Smooth muscle cell (in vitro differentiated cells): Measurements from ENCODE around the gene GNB1L. TPM values are rescaled to one million over a fixed set of nuclear protein-coding genes. Genes with fewer than 3 reads are reported as not detected.

Experiments
- DNase-seq: peaks from one replicate; lab custom pipeline; 2025; ENCODE audit not compliant: unreplicated experiment; lab: John Stamatoyannopoulos, UW
- H2AFZ ChIP-seq: fragments of 200-600 bp; sonication (generic); 2 replicates; pipeline ENCODE4 v1.6.0; 2016; ENCODE audit warnings: antibody characterized with exemption, low read depth, mild to moderate bottlenecking
- H3F3A ChIP-seq: fragments of 200-600 bp; sonication (generic); 2 replicates; pipeline ENCODE4 v1.6.0; 2017; ENCODE audit warnings: antibody characterized with exemption, low read depth
- H3K27ac ChIP-seq: fragments of 200-600 bp; sonication (generic); 2 replicates; pipeline ENCODE4 v1.5.1; 2016; ENCODE audit warnings: low read depth, mild to moderate bottlenecking
- H3K27me3 ChIP-seq: fragments of 200-600 bp; sonication (generic); 2 replicates; pipeline ENCODE4 v1.6.1; 2016; ENCODE audit warnings: low read depth, mild to moderate bottlenecking
- H3K36me3 ChIP-seq: fragments of 200-600 bp; sonication (generic); 2 replicates; pipeline ENCODE4 v1.5.1; 2016; ENCODE audit warnings: low read depth
- H3K4me1 ChIP-seq: fragments of 200-600 bp; sonication (generic); 2 replicates; pipeline ENCODE4 v1.5.1; 2016; ENCODE audit warnings: low read depth
- H3K4me2 ChIP-seq: fragments of 200-600 bp; sonication (generic); 2 replicates; pipeline ENCODE4 v1.6.0; 2016; ENCODE audit warnings: mild to moderate bottlenecking
- H3K4me3 ChIP-seq: fragments of 200-600 bp; sonication (generic); 2 replicates; pipeline ENCODE4 v1.5.1; 2016; ENCODE audit warnings: mild to moderate bottlenecking
- H3K79me2 ChIP-seq: fragments of 200-600 bp; sonication (generic); 2 replicates; pipeline ENCODE4 v1.6.0; 2016; ENCODE audit warnings: low read depth, mild to moderate bottlenecking
- H3K9ac ChIP-seq: fragments of 200-600 bp; sonication (generic); 2 replicates; pipeline ENCODE4 v1.6.0; 2016; ENCODE audit warnings: low read depth
- H3K9me3 ChIP-seq: fragments of 200-600 bp; sonication (generic); replicated peaks from 2 replicates; pipeline ENCODE4 v1.5.1; 2016; ENCODE audit warnings: low read depth
- H4K20me1 ChIP-seq: fragments of 200-600 bp; sonication (generic); 2 replicates; pipeline ENCODE4 v1.6.0; 2016; ENCODE audit warnings: low read depth
- WGBS: methylation state at CpG from one replicate; pipeline ENCODE4 v1.1.7; 2016; ENCODE audit warnings: low lambda C conversion rate; 5-methylcytosine and 5-hydroxymethylcytosine counted together
- polyA plus RNA-seq: library from polyadenylated mRNA; unstranded; fragments of >200 nt; fragmentation: Nextera tagmentation; extraction: Ambion mirVana; gene quantifications from 2 replicates; pipeline ENCODE4 v1.2.1, GENCODE V29; 2016
- total RNA-seq: library from RNA; depleted of rRNA; stranded (reverse); fragments of >200 nt; gene quantifications from 2 replicates; pipeline ENCODE4 v1.2.3, GENCODE V29; 2014
- TF ChIP-seq, protein P1 (sequence below): fragments of 200-600 bp; sonication (generic); IDR thresholded peaks from 2 replicates; pipeline ENCODE4 v1.5.1; 2017; ENCODE audit warnings: borderline replicate concordance, mild to moderate bottlenecking, antibody characterized with exemption; ENCODE audit not compliant: insufficient read depth, poor library complexity, severe bottlenecking

The GNB1L gene
- total and polyA plus RNA-seq, 2 experiments from 2014 or later = 4.1 to 7.4 TPM

DNA sequence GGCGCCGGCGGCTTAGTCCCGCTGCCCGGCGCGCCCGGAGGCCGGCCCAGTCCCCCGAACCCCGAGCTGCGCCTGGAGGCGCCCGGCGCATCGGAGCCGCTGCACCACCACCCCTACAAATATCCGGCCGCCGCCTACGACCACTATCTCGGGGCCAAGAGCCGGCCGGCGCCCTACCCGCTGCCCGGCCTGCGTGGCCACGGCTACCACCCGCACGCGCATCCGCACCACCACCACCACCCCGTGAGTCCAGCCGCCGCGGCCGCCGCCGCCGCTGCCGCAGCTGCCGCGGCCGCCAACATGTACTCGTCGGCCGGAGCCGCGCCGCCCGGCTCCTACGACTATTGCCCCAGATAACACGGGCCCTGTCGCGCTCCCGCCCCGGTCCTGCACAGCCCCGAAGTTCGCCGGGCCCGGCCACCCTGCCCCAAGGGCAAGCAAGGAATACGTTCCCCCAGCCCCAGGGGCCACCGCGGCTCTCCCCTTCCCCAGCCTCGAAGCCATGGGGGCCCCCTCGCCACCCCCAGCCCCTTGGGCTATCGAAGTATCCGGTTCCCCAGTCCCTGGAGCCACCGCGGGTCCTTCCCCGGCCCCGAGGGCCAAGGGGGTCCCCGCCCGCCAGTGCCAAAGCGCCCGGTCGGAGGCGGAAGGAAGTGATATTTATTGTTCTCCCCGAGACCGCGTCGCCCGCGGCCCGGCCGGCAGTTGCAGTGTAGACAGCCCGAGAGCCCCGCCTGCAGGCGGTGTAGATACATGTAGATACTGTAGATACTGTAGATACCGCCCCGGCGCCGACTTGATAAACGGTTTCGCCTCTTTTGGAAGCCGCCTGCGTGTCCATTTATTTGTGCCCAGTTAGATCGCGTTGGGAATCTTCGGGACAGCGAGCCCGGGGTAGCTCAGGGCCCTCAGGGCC is 87.9 kb downstream of the GNB1L start:
- peak overlapping the region; percentile 62 for H3K4me2 ChIP-seq
- TF ChIP-seq, protein P1, sequence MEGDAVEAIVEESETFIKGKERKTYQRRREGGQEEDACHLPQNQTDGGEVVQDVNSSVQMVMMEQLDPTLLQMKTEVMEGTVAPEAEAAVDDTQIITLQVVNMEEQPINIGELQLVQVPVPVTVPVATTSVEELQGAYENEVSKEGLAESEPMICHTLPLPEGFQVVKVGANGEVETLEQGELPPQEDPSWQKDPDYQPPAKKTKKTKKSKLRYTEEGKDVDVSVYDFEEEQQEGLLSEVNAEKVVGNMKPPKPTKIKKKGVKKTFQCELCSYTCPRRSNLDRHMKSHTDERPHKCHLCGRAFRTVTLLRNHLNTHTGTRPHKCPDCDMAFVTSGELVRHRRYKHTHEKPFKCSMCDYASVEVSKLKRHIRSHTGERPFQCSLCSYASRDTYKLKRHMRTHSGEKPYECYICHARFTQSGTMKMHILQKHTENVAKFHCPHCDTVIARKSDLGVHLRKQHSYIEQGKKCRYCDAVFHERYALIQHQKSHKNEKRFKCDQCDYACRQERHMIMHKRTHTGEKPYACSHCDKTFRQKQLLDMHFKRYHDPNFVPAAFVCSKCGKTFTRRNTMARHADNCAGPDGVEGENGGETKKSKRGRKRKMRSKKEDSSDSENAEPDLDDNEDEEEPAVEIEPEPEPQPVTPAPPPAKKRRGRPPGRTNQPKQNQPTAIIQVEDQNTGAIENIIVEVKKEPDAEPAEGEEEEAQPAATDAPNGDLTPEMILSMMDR = peak; percentile 13
- H3K27me3 ChIP-seq = peaks cover 99% of the 10 kb centered on the region
- no peak overlapping the region for H2AFZ ChIP-seq
- no peak for DNase-seq
- H3K27ac ChIP-seq = no peak overlapping the region
- no peaks in the 10 kb centered on the region for H4K20me1 ChIP-seq
- H3K36me3 ChIP-seq = no peaks in the 10 kb centered on the region
- WGBS = 6% methylated on average over 67 of the region's 103 CpGs
- H3K4me1 ChIP-seq = no peaks in the 10 kb centered on the region
- H3K4me3 ChIP-seq = peak overlapping the region; percentile 10
- no peaks in the 10 kb centered on the region for H3F3A ChIP-seq
- no peak overlapping the region for H3K9ac ChIP-seq
- no peaks in the 10 kb centered on the region for H3K9me3 ChIP-seq
- H3K79me2 ChIP-seq = no peaks in the 10 kb centered on the region

DNA sequence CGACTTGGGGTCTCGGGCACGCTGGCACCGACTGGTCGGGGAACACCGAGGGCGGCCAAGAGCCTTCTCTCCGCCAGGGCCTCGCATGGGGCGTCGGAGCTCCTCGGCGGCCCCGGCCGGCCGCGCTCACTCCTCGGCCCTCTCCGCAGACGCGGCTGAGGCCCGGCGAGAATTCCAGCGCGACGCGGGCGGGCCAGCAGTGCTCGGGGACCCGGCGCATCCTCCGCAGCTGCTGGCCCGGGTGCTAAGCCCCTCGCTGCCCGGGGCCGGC is 88.5 kb downstream of the GNB1L start:
- peaks cover 3% of the 10 kb centered on the region for H3K4me1 ChIP-seq
- H3K36me3 ChIP-seq = no peaks in the 10 kb centered on the region
- H3K4me2 ChIP-seq = peak overlapping the region; percentile 62
- no peak overlapping the region for H2AFZ ChIP-seq
- no peaks in the 10 kb centered on the region for H3F3A ChIP-seq
- no peak overlapping the region for H3K9ac ChIP-seq
- TF ChIP-seq, protein P1 = no peak
- H3K79me2 ChIP-seq = no peaks in the 10 kb centered on the region
- H3K27me3 ChIP-seq = peaks cover 99% of the 10 kb centered on the region
- H4K20me1 ChIP-seq = no peaks in the 10 kb centered on the region
- no peak overlapping the region for H3K4me3 ChIP-seq
- no peak overlapping the region for H3K27ac ChIP-seq
- WGBS = 3% methylated on average over 8 of the region's 36 CpGs
- H3K9me3 ChIP-seq = no peaks in the 10 kb centered on the region
- DNase-seq = no peak

DNA sequence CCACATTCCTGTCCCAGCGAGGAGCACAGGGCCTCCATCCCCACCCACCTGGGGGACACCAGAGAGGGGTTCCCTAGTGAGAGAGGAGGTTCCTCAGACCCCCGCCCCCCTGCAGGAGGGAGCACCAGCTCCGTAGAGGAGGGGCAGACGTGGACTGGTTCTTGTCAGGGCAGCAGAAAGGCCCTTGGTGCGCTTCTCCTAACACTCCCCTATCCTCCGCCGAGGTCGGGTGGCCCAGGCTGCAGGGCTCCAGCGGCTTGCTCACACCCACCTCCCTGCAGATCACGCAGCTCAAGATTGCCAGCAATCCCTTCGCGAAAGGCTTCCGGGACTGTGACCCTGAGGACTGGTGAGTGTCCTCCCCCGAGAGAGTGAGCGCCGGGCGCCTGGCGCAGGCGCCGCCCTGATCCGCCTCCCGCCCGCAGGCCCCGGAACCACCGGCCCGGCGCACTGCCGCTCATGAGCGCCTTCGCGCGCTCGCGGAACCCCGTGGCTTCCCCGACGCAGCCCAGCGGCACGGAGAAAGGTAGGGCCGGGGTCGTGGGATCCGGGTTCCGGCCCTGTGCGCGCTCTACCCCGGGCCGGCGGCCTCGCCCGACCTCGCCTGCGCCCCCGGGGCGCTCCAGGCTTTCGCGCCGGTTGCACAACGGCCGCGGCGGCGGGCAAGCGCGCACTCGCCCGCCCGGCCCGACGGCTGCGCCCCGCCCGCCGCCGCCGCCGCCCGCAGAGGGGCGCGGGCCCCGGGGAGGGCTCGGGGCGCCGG is 89.0 kb downstream of the GNB1L start:
- peaks cover 96% of the 10 kb centered on the region for H3K27me3 ChIP-seq
- H3K4me2 ChIP-seq = peak overlapping the region; percentile 79
- H3K4me1 ChIP-seq = peaks cover 3% of the 10 kb centered on the region
- H2AFZ ChIP-seq = no peak overlapping the region
- H3F3A ChIP-seq = no peaks in the 10 kb centered on the region
- DNase-seq = no peak
- no peaks in the 10 kb centered on the region for H3K9me3 ChIP-seq
- H3K79me2 ChIP-seq = no peaks in the 10 kb centered on the region
- TF ChIP-seq, protein P1 = no peak
- H3K4me3 ChIP-seq = peak overlapping the region; percentile 24
- no peak overlapping the region for H3K9ac ChIP-seq
- H4K20me1 ChIP-seq = no peaks in the 10 kb centered on the region
- no peak overlapping the region for H3K27ac ChIP-seq
- no peaks in the 10 kb centered on the region for H3K36me3 ChIP-seq
- 3% methylated on average over 67 of the region's 83 CpGs for WGBS
